Right lung (tissue), 5 donors: ENCODE measurements around the gene ALK. TPM values are rescaled to one million over a fixed set of nuclear protein-coding genes. Genes with fewer than 3 reads are reported as not detected.

ENCODE experiments used
- DNase-seq, 2 donors: peaks; one replicate each; pipeline ENCODE4 v3.0.0-alpha.2; 2013
- polyA plus RNA-seq, 5 donors: library from polyadenylated mRNA; unstranded; fragments of 120-200 nt; gene quantifications; one replicate each; pipeline versions ENCODE4 v1.2.1 to v1.2.3, GENCODE V29; 2013; ENCODE audit warnings: inconsistent platforms in 1 of 5, low replicate concordance in 1 of 5; ENCODE audit not compliant: insufficient read length in 5 of 5, insufficient read depth in 1 of 5

The ALK gene
- polyA plus RNA-seq, 5 donors: 0.03 to 0.27 (median 0.05) TPM

- no peak for DNase-seq
Observed at GRCh38 chr2:29226375-29226774, 695.0 kb downstream of the ALK start.

GRCh38 chr2:29225814-29226213 lies 695.6 kb downstream of the ALK start:
- DNase-seq: no peak

- DNase-seq: no peak
Observed at GRCh38 chr2:29224693-29225551, 696.5 kb downstream of the ALK start.

- peak in 1 of 2 donors; percentile 8 for DNase-seq
Observed at GRCh38 chr2:29223851-29224692, 697.3 kb downstream of the ALK start.

- no peak for DNase-seq
Observed at GRCh38 chr2:29223257-29223656, 698.1 kb downstream of the ALK start.

- DNase-seq: no peak
Observed at GRCh38 chr2:29222381-29223179, 698.8 kb downstream of the ALK start.

- no peak for DNase-seq
Observed at GRCh38 chr2:29220506-29221270, 700.7 kb downstream of the ALK start.

- no peak for DNase-seq
Observed at GRCh38 chr2:29219374-29219773, 702.0 kb downstream of the ALK start.

GRCh38 chr2:29218550-29219125 lies 702.7 kb downstream of the ALK start:
- no peak for DNase-seq

- no peak for DNase-seq
Observed at GRCh38 chr2:29218071-29218470, 703.3 kb downstream of the ALK start.

- no peak for DNase-seq
Observed at GRCh38 chr2:29216609-29216909, 704.8 kb downstream of the ALK start.

- DNase-seq: no peak
Observed at GRCh38 chr2:29215739-29216608, 705.4 kb downstream of the ALK start.

GRCh38 chr2:29215073-29215472 lies 706.3 kb downstream of the ALK start:
- no peak for DNase-seq

- DNase-seq: no peak
Observed at GRCh38 chr2:29213888-29214291, 707.5 kb downstream of the ALK start.

- no peak for DNase-seq
Observed at GRCh38 chr2:29212009-29212408, 709.4 kb downstream of the ALK start.

- DNase-seq: no peak
Observed at GRCh38 chr2:29209551-29209950, 711.8 kb downstream of the ALK start.

- DNase-seq: no peak
Observed at GRCh38 chr2:29207352-29208148, 713.8 kb downstream of the ALK start.

- no peak for DNase-seq
Observed at GRCh38 chr2:29206941-29207340, 714.4 kb downstream of the ALK start.

GRCh38 chr2:29202819-29203495 lies 718.4 kb downstream of the ALK start:
- DNase-seq: no peak
